Measurements from ENCODE around the gene FMNL1.

Gene FMNL1

GRCh38 chr17:45294506-45294905 lies 72.8 kb downstream of the FMNL1 start:
- Histone ChIP-seq H3K9ac (0 out of 2 replicates have a peak overlapping the region, but pooled peaks have one; percentile 42), H3K9me3 (no peaks in the 10 kb centered on the region), H3K4me3 (no peak overlapping the region), H3K36me3 (peaks cover 35% of the 10 kb centered on the region), H3K27me3 (no peaks in the 10 kb centered on the region), H3K27ac (peak overlapping the region; percentile 90), H4K20me1 (peaks cover 48% of the 10 kb centered on the region; the same call in 1 of the 2 replicates), H3K4me2 (peak overlapping the region; percentile 92), H3K4me1 (peaks cover 100% of the 10 kb centered on the region)
- TF ChIP-seq Cebpa-rat (IDR thresholded peaks at IDR 0.05) = no peak

DNA sequence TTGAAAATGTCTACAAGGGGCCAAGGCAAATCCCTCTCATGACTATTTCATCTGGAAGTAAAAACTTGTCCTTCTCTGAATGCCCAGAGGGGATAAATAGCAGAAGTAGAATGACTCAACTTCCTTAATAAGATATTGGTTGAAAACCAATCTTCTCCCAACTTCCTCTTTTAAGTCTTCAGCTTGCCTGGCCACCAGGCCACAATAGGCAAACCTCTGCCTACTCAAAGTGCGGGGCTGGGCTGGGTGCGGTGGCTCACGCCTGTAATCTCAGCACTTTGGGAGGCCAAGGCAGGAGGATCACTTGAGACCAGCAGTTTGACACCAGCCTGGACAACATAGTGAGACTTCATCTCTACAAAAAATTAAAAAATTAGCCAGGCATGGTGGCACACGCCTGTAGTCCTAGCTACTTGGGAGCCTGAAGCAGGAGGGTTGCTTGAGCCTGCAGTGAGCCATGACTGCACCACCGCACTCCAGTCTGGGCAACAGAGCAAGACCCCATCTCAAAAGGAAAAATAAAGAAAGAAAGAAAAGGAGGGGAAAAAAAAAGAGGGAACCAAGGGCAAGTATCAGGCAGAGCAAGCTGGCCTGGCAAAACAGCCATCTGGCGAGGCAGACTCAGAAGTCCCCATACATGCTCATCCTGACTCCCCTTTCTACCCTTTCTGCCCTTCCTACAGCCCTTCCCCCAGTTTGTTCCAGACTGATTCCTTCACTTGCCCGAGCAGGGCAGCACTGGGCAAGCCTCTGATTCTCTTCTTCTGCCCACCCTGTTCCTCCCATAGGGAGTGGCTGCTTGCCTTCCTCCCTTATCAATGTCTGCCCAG lies 74.5 kb downstream of the FMNL1 start:
- peak overlapping the region; percentile 90 for H3K27ac ChIP-seq
- no peaks in the 10 kb centered on the region for H3K9me3 ChIP-seq
- peak overlapping the region; percentile 92 for H3K4me2 ChIP-seq
- no peak for TF ChIP-seq Cebpa-rat (IDR thresholded peaks at IDR 0.05)
- H3K27me3 ChIP-seq = no peaks in the 10 kb centered on the region
- H4K20me1 ChIP-seq = peaks cover 48% of the 10 kb centered on the region; the same call in 1 of the 2 replicates
- H3K9ac ChIP-seq = no peak overlapping the region
- no peak overlapping the region; the same call in 1 of the 2 replicates for H3K4me3 ChIP-seq
- peaks cover 21% of the 10 kb centered on the region; the same call in 1 of the 2 replicates for H3K36me3 ChIP-seq
- H3K4me1 ChIP-seq = peaks cover 100% of the 10 kb centered on the region

DNA sequence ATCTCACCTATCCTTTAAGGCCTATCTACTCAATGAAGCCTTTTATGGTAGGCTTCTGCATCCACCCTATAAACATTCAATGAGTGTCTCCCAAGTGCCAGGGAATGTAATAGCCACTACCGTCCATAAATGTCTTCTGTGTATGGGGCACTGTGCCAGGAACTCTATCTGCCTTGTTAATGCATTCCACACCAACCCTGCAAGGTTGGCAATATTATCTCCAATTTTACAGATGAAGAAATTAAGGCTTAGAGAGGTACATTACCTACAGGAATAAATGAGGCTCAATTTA lies 75.1 kb downstream of the FMNL1 start:
- Histone ChIP-seq H3K4me1 (peaks cover 100% of the 10 kb centered on the region), H3K27ac (peak overlapping the region; percentile 90), H3K27me3 (no peaks in the 10 kb centered on the region), H3K4me3 (no peak overlapping the region), H3K36me3 (peaks cover 21% of the 10 kb centered on the region; the same call in 1 of the 2 replicates), H3K9me3 (no peaks in the 10 kb centered on the region), H4K20me1 (peaks cover 43% of the 10 kb centered on the region; the same call in 1 of the 2 replicates), H3K4me2 (peak overlapping the region; percentile 92), H3K9ac (no peak overlapping the region)
- TF ChIP-seq Cebpa-rat (IDR thresholded peaks at IDR 0.05) = no peak

Measured in BLaER1 (cell line).